ENCODE data around the gene LSM10.

DNA sequence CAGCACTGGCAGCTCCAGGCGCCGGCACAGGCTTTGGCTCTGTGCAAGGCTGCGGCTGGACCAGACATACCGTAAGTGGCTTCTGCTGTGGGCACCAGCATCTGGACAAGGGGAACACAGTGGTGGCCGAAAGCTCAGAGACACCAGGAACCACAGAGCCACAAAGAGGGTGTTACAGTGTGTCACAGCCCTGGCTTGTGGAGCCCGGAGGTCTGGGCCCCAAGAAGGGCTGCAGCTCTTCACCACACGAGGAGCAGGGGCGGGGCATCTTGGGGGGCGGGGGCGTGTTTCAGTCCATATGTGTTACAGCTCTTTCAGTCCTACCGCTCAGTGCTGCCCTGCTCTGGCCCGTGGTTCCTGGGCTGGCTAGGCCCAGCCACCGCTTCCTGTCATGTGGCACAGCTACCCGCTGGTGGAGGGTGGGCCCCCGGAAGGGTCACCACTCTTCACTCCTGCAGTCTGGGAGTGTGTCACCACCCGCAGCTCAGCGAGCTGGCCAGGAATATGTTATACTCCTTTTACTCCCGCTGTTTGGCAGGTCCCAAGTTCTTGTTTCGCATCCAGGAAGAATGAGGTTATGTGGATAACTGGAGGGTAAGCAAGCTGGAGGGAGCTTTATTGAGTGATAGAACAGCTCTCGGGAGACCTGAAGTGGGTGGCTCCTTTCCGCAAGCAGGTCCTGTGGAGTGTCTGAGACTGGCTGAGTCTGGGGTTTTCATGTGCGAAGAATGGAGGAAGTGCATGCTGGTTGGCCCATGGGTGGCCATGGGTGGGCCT is 3.3 kb upstream of the LSM10 start:
- TF ChIP-seq, protein P1, sequence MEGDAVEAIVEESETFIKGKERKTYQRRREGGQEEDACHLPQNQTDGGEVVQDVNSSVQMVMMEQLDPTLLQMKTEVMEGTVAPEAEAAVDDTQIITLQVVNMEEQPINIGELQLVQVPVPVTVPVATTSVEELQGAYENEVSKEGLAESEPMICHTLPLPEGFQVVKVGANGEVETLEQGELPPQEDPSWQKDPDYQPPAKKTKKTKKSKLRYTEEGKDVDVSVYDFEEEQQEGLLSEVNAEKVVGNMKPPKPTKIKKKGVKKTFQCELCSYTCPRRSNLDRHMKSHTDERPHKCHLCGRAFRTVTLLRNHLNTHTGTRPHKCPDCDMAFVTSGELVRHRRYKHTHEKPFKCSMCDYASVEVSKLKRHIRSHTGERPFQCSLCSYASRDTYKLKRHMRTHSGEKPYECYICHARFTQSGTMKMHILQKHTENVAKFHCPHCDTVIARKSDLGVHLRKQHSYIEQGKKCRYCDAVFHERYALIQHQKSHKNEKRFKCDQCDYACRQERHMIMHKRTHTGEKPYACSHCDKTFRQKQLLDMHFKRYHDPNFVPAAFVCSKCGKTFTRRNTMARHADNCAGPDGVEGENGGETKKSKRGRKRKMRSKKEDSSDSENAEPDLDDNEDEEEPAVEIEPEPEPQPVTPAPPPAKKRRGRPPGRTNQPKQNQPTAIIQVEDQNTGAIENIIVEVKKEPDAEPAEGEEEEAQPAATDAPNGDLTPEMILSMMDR (IDR thresholded peaks at IDR 0.05) = no peak
- no peak for TF ChIP-seq EP300 (IDR thresholded peaks at IDR 0.05)
- TF ChIP-seq POLR2A (IDR thresholded peaks at IDR 0.05) = no peak
